Astrocyte of the cerebellum (primary cell): ENCODE results near the gene SH3D21.

Experiments used
- DNase-seq: peaks from one replicate; pipeline ENCODE4 v3.0.0-alpha.2; 2011; ENCODE audit warnings: low read depth
- H3K4me3 ChIP-seq: 2 replicates; pipeline ENCODE4 v1.5.1; 2011; ENCODE audit warnings: mild to moderate bottlenecking, low read depth, low read length, moderate library complexity
- CTCF ChIP-seq: IDR thresholded peaks from 2 replicates; pipeline ENCODE4 v1.5.1; 2012; ENCODE audit warnings: low read length, low read depth, moderate library complexity, mild to moderate bottlenecking; ENCODE audit errors: missing control alignments
- in situ Hi-C: cut with HindIII; loops from 2 replicates; pipeline ENCODE4 v1.10.0; 2017; ENCODE audit warnings: low sequenced_read_pairs

Gene SH3D21

GRCh38 chr1:36306210-36306901, at the start of gene SH3D21:
TSS of gene SH3D21 (plus strand) at chr1:36306368. CDS start at chr1:36306421, 53 bp downstream.
- H3K4me3 ChIP-seq = peak within 1 kb of the TSS; percentile 62
- DNase-seq = no peak
- in situ Hi-C loops = no loop called here
- TF ChIP-seq CTCF = peak; percentile 13

- in situ Hi-C loops = no loop called here
- no peak for TF ChIP-seq CTCF
- DNase-seq = no peak
- H3K4me3 ChIP-seq = no peak overlapping the region
Measured at GRCh38 chr1:36256558-36257374, 49.4 kb upstream of the SH3D21 start.

GRCh38 chr1:36257375-36257767, 48.8 kb upstream of the SH3D21 start:
- no peak overlapping the region for H3K4me3 ChIP-seq
- in situ Hi-C loops = no loop called here
- no peak for DNase-seq
- no peak for TF ChIP-seq CTCF

GRCh38 chr1:36258960-36259344, 47.2 kb upstream of the SH3D21 start:
- no peak overlapping the region for H3K4me3 ChIP-seq
- in situ Hi-C loops = no loop called here
- DNase-seq = peak; percentile 64
- no peak for TF ChIP-seq CTCF

GRCh38 chr1:36268981-36269380, 37.2 kb upstream of the SH3D21 start:
- no peak overlapping the region for H3K4me3 ChIP-seq
- in situ Hi-C loops = no loop called here
- no peak for DNase-seq
- TF ChIP-seq CTCF = no peak

GRCh38 chr1:36269408-36269838, 36.7 kb upstream of the SH3D21 start:
- H3K4me3 ChIP-seq = no peak overlapping the region
- no peak for DNase-seq
- no peak for TF ChIP-seq CTCF
- in situ Hi-C loops = no loop called here
